SK-N-SH (cell line): ENCODE results near the gene ZFC3H1. TPM values are rescaled to one million over a fixed set of nuclear protein-coding genes. Genes with fewer than 3 reads are reported as not detected.

Experiments used
- CTCF ChIA-PET: fragments of 300-600, 350-600 bp; formaldehyde crosslinking; extraction: SDS; loops from one replicate; lab custom pipeline; 2021; lab: Yijun Ruan, JAX
- POLR2A ChIA-PET: fragments of 350-600 bp; sonication (Branson Sonifier 250); formaldehyde crosslinking; extraction: SDS; loops from one replicate; lab custom pipeline; 2020; ENCODE audit warnings: antibody characterized with exemption, inconsistent platforms; lab: Yijun Ruan, JAX
- DNase-seq: peaks from one replicate; pipeline ENCODE4 v3.0.0; 2012
- H2AFZ ChIP-seq: fragments of 200-600 bp; sonication (generic); 2 replicates; pipeline ENCODE4 v1.8.1; 2016; ENCODE audit warnings: antibody characterized with exemption, mild to moderate bottlenecking, low read depth
- H3F3A ChIP-seq: fragments of 200-600 bp; sonication (generic); replicated peaks from 2 replicates; pipeline ENCODE3; 2016; ENCODE audit warnings: antibody characterized with exemption, mild to moderate bottlenecking; ENCODE audit not compliant: insufficient read depth
- H3K27ac ChIP-seq, 2 experiments: fragments of 200-500 bp in 1 of 2; fragments of 200-600 bp in 1 of 2; sonication (Bioruptor generic) in 1 of 2; sonication (generic), shearing (Covaris generic) in 1 of 2; 2 replicates each; pipeline versions ENCODE4 v1.5.1 to v1.6.1; 2014 to 2016; ENCODE audit warnings: low read depth in 2 of 2, inconsistent platforms in 1 of 2, low read length in 1 of 2, mild to moderate bottlenecking in 1 of 2, mixed read lengths in 1 of 2
- H3K27me3 ChIP-seq: fragments of 200-600 bp; sonication (generic), shearing (Covaris generic); 2 replicates; pipeline ENCODE4 v1.6.1; 2016; ENCODE audit warnings: mixed run types; ENCODE audit not compliant: insufficient read depth
- H3K36me3 ChIP-seq, 2 experiments: fragments of 200-500 bp in 1 of 2; fragments of 200-600 bp in 1 of 2; sonication (Bioruptor generic) in 1 of 2; sonication (generic) in 1 of 2; replicated peaks in 1 of 2; 2 replicates each; pipeline versions ENCODE3 to v1.5.1; 2014 to 2016; ENCODE audit warnings: low read length in 1 of 2, mild to moderate bottlenecking in 1 of 2; ENCODE audit not compliant: insufficient read depth in 2 of 2, control insufficient read depth in 1 of 2
- H3K4me1 ChIP-seq, 2 experiments: fragments of 200-500 bp in 1 of 2; fragments of 200-600 bp in 1 of 2; sonication (Bioruptor generic) in 1 of 2; sonication (generic), shearing (Covaris generic) in 1 of 2; 2 replicates each; pipeline versions ENCODE4 v1.5.1 to v1.6.1; 2014 to 2016; ENCODE audit warnings: low read depth in 1 of 2, low read length in 1 of 2, mixed run types in 1 of 2; ENCODE audit not compliant: insufficient read depth in 2 of 2, control insufficient read depth in 1 of 2
- H3K4me2 ChIP-seq: fragments of 200-600 bp; sonication (generic), shearing (Covaris generic); 2 replicates; pipeline ENCODE4 v1.6.1; 2017; ENCODE audit warnings: mixed run types
- H3K4me3 ChIP-seq, 2 experiments: fragments of 200-500 bp in 1 of 2; fragments of 200-600 bp in 1 of 2; sonication (Bioruptor generic) in 1 of 2; sonication (generic), shearing (Covaris generic) in 1 of 2; 2 replicates each; pipeline versions ENCODE4 v1.5.1 to v1.8.1; 2014 to 2016; ENCODE audit warnings: low read depth in 2 of 2, inconsistent platforms in 1 of 2, low read length in 1 of 2, mild to moderate bottlenecking in 1 of 2, mixed read lengths in 1 of 2, moderate library complexity in 1 of 2
- H3K79me2 ChIP-seq: fragments of 200-600 bp; sonication (generic); 2 replicates; pipeline ENCODE4 v1.8.1; 2017; ENCODE audit warnings: mild to moderate bottlenecking; ENCODE audit not compliant: insufficient read depth
- H3K9ac ChIP-seq: fragments of 200-600 bp; sonication (generic); 2 replicates; pipeline ENCODE4 v1.6.1; 2017; ENCODE audit warnings: mixed run types
- H3K9me2 ChIP-seq: fragments of 200-600 bp; sonication (generic); 2 replicates; pipeline ENCODE4 v1.6.1; 2017; ENCODE audit warnings: mixed run types
- H3K9me3 ChIP-seq: fragments of 200-600 bp; sonication (generic); 2 replicates; pipeline ENCODE4 v1.6.1; 2017; ENCODE audit warnings: mixed run types, mild to moderate bottlenecking, moderate library complexity
- H4K20me1 ChIP-seq: fragments of 200-600 bp; sonication (generic); 2 replicates; pipeline ENCODE4 v1.6.1; 2017; ENCODE audit warnings: mild to moderate bottlenecking, mixed run types; ENCODE audit not compliant: insufficient read depth
- CHD2 ChIP-seq: fragments of 150-350 bp; IDR thresholded peaks from 2 replicates; pipeline ENCODE4 v1.6.1; 2018; ENCODE audit warnings: low read length; ENCODE audit not compliant: partially characterized antibody
- CTCF ChIP-seq: fragments of 200-600 bp; sonication (generic); IDR thresholded peaks from 2 replicates; pipeline ENCODE4 v1.6.1; 2017; ENCODE audit warnings: antibody characterized with exemption, mild to moderate bottlenecking, moderate library complexity
- EP300 ChIP-seq, 2 experiments: IDR thresholded peaks; 2 replicates each; pipeline versions ENCODE4 v1.4.0 to v1.6.1; 2012; ENCODE audit warnings: borderline replicate concordance in 1 of 2, low read depth in 1 of 2, low read length in 1 of 2
- FOXJ3 ChIP-seq: sonication (generic); formaldehyde crosslinking; IDR thresholded peaks from 2 replicates; pipeline ENCODE4 v1.5.1; 2020; ENCODE audit warnings: mild to moderate bottlenecking, missing genetic modification reagents
- GABPA ChIP-seq: IDR thresholded peaks from 2 replicates; pipeline ENCODE4 v1.4.0; 2012; ENCODE audit warnings: low read depth, mild to moderate bottlenecking
- IRF3 ChIP-seq: fragments of 150-350 bp; IDR thresholded peaks from 2 replicates; pipeline ENCODE4 v1.6.1; 2016; ENCODE audit warnings: mild to moderate bottlenecking, low read depth, low read length
- MAX ChIP-seq: IDR thresholded peaks from 2 replicates; pipeline ENCODE4 v1.4.0; 2012; ENCODE audit warnings: low read depth
- MEF2A ChIP-seq: IDR thresholded peaks from 2 replicates; pipeline ENCODE4 v1.4.0; 2012; ENCODE audit warnings: low read depth, borderline replicate concordance
- NFIC ChIP-seq: IDR thresholded peaks from 2 replicates; pipeline ENCODE4 v1.4.0; 2012; ENCODE audit warnings: borderline replicate concordance
- POLR2AphosphoS5 ChIP-seq: IDR thresholded peaks from 2 replicates; pipeline ENCODE4 v1.6.1; 2012; ENCODE audit warnings: low read depth, low read length
- RAD21 ChIP-seq: IDR thresholded peaks from 2 replicates; pipeline ENCODE4 v1.6.1; 2012; ENCODE audit warnings: mild to moderate bottlenecking, low read length
- REST ChIP-seq: IDR thresholded peaks from 2 replicates; pipeline ENCODE4 v1.6.1; 2012; ENCODE audit warnings: mild to moderate bottlenecking, low read depth, low read length, moderate library complexity
- RFX5 ChIP-seq: IDR thresholded peaks from 2 replicates; pipeline ENCODE4 v1.6.1; 2012; ENCODE audit warnings: mild to moderate bottlenecking, improper control_type of control experiment, low read length
- SIN3A ChIP-seq: IDR thresholded peaks from 2 replicates; pipeline ENCODE4 v1.6.1; 2012; ENCODE audit warnings: low read depth, mild to moderate bottlenecking, low read length, moderate library complexity, borderline replicate concordance
- SMC3 ChIP-seq: IDR thresholded peaks from 2 replicates; pipeline ENCODE4 v1.6.1; 2012; ENCODE audit warnings: low read depth, low read length, improper control_type of control experiment
- TCF12 ChIP-seq: IDR thresholded peaks from 2 replicates; pipeline ENCODE4 v1.4.0; 2012
- TEAD4 ChIP-seq: IDR thresholded peaks from 2 replicates; pipeline ENCODE4 v1.4.0; 2012; ENCODE audit warnings: mild to moderate bottlenecking, borderline replicate concordance; ENCODE audit not compliant: insufficient read depth
- USF2 ChIP-seq: fragments of 150-350 bp; IDR thresholded peaks from 2 replicates; pipeline ENCODE4 v1.6.1; 2017; ENCODE audit warnings: antibody characterized with exemption, low read length, low read depth, borderline replicate concordance
- YY1 ChIP-seq: IDR thresholded peaks from 2 replicates; pipeline ENCODE4 v1.4.0; 2012; ENCODE audit warnings: low read depth, mild to moderate bottlenecking
- ZBTB33 ChIP-seq: IDR thresholded peaks from 2 replicates; pipeline ENCODE4 v1.4.0; 2012; ENCODE audit warnings: low read depth, borderline replicate concordance
- WGBS: methylation state at CpG from one replicate; pipeline ENCODE4 v1.1.6; 2017; ENCODE audit warnings: low lambda C conversion rate; 5-methylcytosine and 5-hydroxymethylcytosine counted together
- polyA plus RNA-seq, 3 experiments: library from polyadenylated mRNA; depleted of rRNA; stranded (reverse); fragments of >200 nt; gene quantifications; 2 replicates each; pipeline ENCODE4 v1.2.3, GENCODE V29; 2012

Gene ZFC3H1
- polyA plus RNA-seq, 1 of the 3 experiments (the other 2 are of a cell fraction): 19.1 TPM

GRCh38 chr12:71625476-71625875 is 38.2 kb downstream of the ZFC3H1 start:
- Histone ChIP-seq H3F3A (peaks cover 38% of the 10 kb centered on the region), H3K4me2 (no peak overlapping the region), H3K27ac (no peak overlapping the region), H3K9ac (no peak overlapping the region), H3K4me3 (no peak overlapping the region), H4K20me1 (no peaks in the 10 kb centered on the region; the same call in 1 of the 2 replicates), H3K9me2 (no peaks in the 10 kb centered on the region), H3K9me3 (no peaks in the 10 kb centered on the region), H2AFZ (no peak overlapping the region), H3K27me3 (no peaks in the 10 kb centered on the region), H3K4me1 (peaks cover 0 to 17% of the 10 kb centered on the region in 2 experiments; a peak in 2 of 4 replicates), H3K79me2 (peaks cover 41% of the 10 kb centered on the region), H3K36me3 (peaks cover 91 to 96% of the 10 kb centered on the region in 2 experiments)
- ChIA-PET CTCF (interaction anchor here (4.1 kb wide), 1 partner anchor 11 kb away, joined by 17 read pairs; no protein-coding TSS in a partner anchor), POLR2A (no interaction called here)
- TF ChIP-seq EP300 (IDR thresholded peaks at IDR 0.05; ENCODE audit: borderline replicate concordance in 1 of 2, low read depth in 1 of 2, low read length in 1 of 2): no peak
- TF ChIP-seq REST: no peak
- no peak for TF ChIP-seq SMC3
- TF ChIP-seq IRF3: no peak
- TF ChIP-seq TCF12: no peak
- TF ChIP-seq POLR2AphosphoS5: no peak
- no peak for TF ChIP-seq TEAD4
- TF ChIP-seq GABPA: no peak
- TF ChIP-seq MEF2A: no peak
- no peak for TF ChIP-seq RAD21
- no peak for TF ChIP-seq USF2
- no peak for TF ChIP-seq ZBTB33
- TF ChIP-seq NFIC: no peak
- TF ChIP-seq CTCF: no peak
- no peak for TF ChIP-seq CHD2
- no peak for TF ChIP-seq MAX
- TF ChIP-seq FOXJ3 (CRISPR knock-in tag): no peak
- TF ChIP-seq SIN3A: no peak
- TF ChIP-seq YY1: no peak
- TF ChIP-seq RFX5: no peak
- no peak for DNase-seq
- WGBS: 100% methylated on average over 2 of the region's 2 CpGs
